HFFc6 (cell line): ENCODE data around the gene C20orf202. TPM values are rescaled to one million over a fixed set of nuclear protein-coding genes. Genes with fewer than 3 reads are reported as not detected.

Experiments
- DNase-seq: peaks from one replicate; pipeline ENCODE4 v3.0.0-alpha.2; 2018
- H3K27ac Mint-ChIP-seq: 2 replicates; pipeline ENCODE4 v1.8.0; 2020; ENCODE audit warnings: mild to moderate bottlenecking, mixed read lengths
- H3K27me3 Mint-ChIP-seq: 2 replicates; pipeline ENCODE4 v1.8.0; 2021; ENCODE audit warnings: mild to moderate bottlenecking, moderate library complexity, mixed read lengths; ENCODE audit not compliant: insufficient read depth
- H3K36me3 Mint-ChIP-seq: 2 replicates; pipeline ENCODE4 v1.8.0; 2021; ENCODE audit warnings: low read depth, mixed read lengths
- H3K4me1 Mint-ChIP-seq: 2 replicates; pipeline ENCODE4 v1.8.0; 2020; ENCODE audit warnings: low read depth, mixed read lengths
- H3K4me3 Mint-ChIP-seq: 2 replicates; pipeline ENCODE4 v1.8.0; 2020; ENCODE audit warnings: mild to moderate bottlenecking, moderate library complexity, mixed read lengths
- H3K9me3 Mint-ChIP-seq: 2 replicates; pipeline ENCODE4 v1.8.0; 2020; ENCODE audit warnings: mild to moderate bottlenecking, mixed read lengths
- CTCF ChIP-seq: fragments of 200-600 bp; sonication (generic); IDR thresholded peaks from 2 replicates; pipeline ENCODE4 v1.5.0; 2021; ENCODE audit warnings: antibody characterized with exemption, mild to moderate bottlenecking
- total RNA-seq, 6 experiments: library from RNA; stranded (reverse); fragmentation: NEBNext Ultra II Directional; extraction: Animal tissue kit (Norgen Biotek cat#: 25700); gene quantifications; 2 replicates in 1 of 6; 3 replicates in 5 of 6; pipeline ENCODE4 v1.2.3, GENCODE V29; 2021

Gene C20orf202
- total RNA-seq, 6 experiments from 2014 or later, result not detected

DNA sequence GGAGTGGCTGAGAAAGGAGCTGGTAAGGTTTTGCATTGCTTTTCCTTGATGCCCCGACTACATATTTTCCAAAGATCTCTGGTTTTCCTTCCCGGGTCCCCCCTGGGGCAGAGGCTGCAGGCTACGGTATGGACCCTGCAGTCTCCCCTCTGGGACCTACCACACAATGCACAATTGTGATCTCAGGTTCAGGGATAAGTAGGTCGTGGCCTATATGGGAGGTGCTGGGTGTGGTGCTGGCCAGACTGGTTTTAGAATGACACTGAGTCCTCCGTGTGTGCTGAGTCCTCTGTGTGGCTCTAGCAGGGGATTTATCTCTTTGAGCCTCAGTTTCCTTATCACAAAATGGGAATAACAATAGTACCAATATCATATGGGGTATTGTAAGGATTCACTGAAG is 376 bp downstream of the C20orf202 start:
- Mint-ChIP-seq H3K9me3 (no peaks in the 10 kb centered on the region), H3K4me1 (peaks cover 9% of the 10 kb centered on the region; the same call in 1 of the 2 replicates), H3K4me3 (no peak overlapping the region), H3K36me3 (no peaks in the 10 kb centered on the region), H3K27ac (no peak overlapping the region), H3K27me3 (peaks cover 26% of the 10 kb centered on the region)
- TF ChIP-seq CTCF, result no peak
- no peak for DNase-seq

DNA sequence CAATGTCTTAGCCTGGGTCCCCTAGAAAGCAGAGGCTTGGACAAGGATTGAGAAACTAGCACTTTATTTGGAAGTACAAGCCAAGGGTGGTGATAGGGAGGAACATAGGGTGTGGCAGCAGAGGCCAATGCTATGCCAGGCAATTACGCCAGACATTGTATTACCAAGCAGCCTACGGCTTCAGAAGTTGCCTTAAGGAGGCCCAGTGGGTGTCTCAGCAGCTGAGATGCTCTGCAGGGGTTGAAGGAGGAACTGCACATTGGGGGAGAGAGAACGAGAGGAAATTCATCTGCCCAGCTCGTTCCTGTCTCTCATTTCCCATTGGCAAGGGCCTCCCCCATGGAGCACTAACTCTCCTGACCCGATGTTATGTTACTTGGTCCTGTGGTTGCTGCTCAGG is 859 bp downstream of the C20orf202 start:
- Mint-ChIP-seq H3K4me3 (no peak overlapping the region), H3K27me3 (peaks cover 23% of the 10 kb centered on the region), H3K27ac (no peak overlapping the region), H3K36me3 (no peaks in the 10 kb centered on the region), H3K4me1 (peaks cover 9% of the 10 kb centered on the region; the same call in 1 of the 2 replicates), H3K9me3 (no peaks in the 10 kb centered on the region)
- TF ChIP-seq CTCF, result no peak
- no peak for DNase-seq

DNA sequence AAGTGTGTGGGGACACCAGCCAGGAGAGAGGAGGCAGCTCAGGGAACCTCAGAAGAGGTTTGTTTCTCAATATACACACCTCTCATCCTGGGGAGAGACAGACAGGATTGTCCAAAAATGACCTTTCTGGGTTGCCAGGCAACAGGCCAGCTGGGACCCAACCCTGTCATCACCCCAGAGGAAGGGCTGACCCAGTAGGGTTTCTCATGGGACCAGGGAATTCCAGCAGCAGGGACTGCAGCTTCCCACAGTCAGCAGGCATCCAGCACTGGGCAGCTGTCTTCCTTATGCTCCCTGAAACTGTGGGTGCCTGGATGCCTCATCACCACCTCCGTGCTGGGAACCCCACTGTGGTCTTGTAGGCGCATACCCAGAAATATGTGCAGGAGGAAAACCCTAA is 1.3 kb downstream of the C20orf202 start:
- peaks cover 9% of the 10 kb centered on the region; the same call in 1 of the 2 replicates for H3K4me1 Mint-ChIP-seq
- H3K36me3 Mint-ChIP-seq, result no peaks in the 10 kb centered on the region
- no peak overlapping the region for H3K4me3 Mint-ChIP-seq
- H3K27me3 Mint-ChIP-seq, result peaks cover 27% of the 10 kb centered on the region
- H3K27ac Mint-ChIP-seq, result no peak overlapping the region
- TF ChIP-seq CTCF, result no peak
- no peak for DNase-seq
- H3K9me3 Mint-ChIP-seq, result no peaks in the 10 kb centered on the region

GRCh38 chr20:1205802-1206201 is 2.5 kb downstream of the C20orf202 start:
- Mint-ChIP-seq H3K4me3 (no peak overlapping the region), H3K27me3 (peaks cover 27% of the 10 kb centered on the region), H3K27ac (no peak overlapping the region), H3K36me3 (no peaks in the 10 kb centered on the region), H3K9me3 (no peaks in the 10 kb centered on the region), H3K4me1 (no peaks in the 10 kb centered on the region)
- no peak for DNase-seq
- no peak for TF ChIP-seq CTCF

DNA sequence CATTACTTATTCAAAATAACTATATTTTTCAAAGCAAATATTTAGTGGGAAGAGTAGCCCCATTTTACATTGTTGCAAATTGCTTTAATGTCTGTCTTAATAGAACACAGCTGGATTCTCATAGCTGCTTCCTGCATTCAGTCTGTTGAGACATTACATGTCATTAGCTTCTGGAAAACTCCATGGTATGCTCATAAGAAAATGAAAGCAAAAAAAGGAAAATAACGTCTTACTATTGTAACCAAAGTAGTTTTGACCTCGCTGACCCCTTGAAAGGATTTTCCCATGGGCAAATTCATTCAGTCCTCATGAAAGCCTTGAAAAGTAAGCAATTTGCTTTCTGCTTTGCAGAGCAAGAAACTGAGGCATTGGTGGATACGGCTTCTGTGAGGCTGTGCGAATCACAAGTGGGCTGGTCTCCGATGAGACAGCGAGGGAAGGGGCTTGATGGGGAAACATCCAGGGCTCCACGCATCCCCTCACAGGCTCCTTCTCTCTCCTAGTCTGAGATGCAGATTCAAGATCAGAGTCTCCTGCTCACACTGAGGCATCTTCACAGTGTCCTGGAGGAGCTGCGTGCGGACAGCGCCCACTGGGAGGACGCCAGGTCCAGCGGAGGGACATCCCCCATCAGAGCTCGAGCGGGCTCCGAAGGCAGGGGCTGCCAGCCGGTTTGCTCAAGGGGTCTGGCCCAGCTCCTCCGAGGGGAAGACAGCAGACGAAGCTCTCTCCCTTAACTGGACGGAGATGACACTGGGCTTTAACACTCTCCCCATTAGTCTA is 3.3 kb downstream of the C20orf202 start:
- peaks cover 27% of the 10 kb centered on the region for H3K27me3 Mint-ChIP-seq
- no peak overlapping the region for H3K27ac Mint-ChIP-seq
- H3K4me1 Mint-ChIP-seq, result no peaks in the 10 kb centered on the region
- no peak overlapping the region for H3K4me3 Mint-ChIP-seq
- no peaks in the 10 kb centered on the region for H3K36me3 Mint-ChIP-seq
- H3K9me3 Mint-ChIP-seq, result no peaks in the 10 kb centered on the region
- no peak for TF ChIP-seq CTCF
- no peak for DNase-seq
